SW 1271 (cell line): Measurements from ENCODE around the gene C1orf210.

Experiments used
- DNase-seq, 2 experiments: peaks; one replicate each; lab custom pipeline; 2025; lab: John Stamatoyannopoulos, UW

The C1orf210 gene

DNA sequence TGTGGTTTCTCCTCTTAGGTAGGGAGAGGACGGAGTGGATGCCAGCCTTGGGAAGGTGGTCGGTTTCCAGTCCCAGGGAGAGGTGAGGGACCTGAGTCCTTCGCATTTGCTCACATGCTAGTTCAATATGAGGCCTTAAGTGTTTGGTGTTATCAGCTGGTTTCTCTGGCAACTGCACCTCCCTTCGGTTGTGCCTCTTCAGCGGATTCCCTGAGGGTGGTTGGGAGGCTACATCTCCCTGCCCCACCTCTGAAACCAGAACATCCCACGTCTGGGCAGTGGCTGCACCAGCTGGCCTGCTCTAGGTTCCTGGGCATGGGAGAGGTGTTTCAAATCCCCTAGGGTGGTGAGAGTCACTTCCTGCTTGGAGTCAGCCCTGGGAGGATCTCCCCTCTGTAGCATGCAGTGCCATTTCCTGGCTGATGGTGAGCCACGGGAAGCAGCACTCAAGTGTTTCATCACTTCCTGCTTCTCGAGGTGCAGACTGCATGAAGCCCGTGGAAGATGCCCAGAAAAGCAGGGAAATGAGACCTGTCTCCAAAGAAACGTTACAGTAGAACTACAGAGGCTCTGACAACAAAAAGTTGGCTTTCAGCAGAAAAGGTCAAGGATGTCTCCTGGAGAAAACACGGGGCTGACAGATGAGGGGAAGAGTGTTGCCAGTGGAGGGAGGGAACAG is 11.1 kb downstream of the C1orf210 start:
- DNase-seq = peak in 1 of 2 experiments; percentile 16

DNA sequence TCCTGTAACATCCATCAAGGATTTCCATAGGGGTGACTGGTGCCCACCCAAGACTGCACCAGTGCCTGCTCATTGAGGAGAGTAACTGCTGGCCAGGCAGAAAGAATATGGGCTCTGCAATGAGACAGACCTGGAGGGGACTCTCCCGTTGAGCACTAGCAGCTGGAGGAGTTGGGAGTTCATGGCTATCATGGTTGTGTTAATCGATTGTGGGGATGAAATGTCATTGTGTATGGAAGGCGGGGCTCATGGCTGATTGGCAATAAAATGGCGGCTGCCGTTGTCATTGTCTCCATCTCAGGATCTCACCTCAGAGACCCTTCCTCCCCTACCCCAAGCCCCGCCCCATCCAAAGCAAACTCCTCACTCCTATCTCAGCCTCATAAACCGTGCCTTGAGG is 11.7 kb downstream of the C1orf210 start:
- no peak for DNase-seq

DNA sequence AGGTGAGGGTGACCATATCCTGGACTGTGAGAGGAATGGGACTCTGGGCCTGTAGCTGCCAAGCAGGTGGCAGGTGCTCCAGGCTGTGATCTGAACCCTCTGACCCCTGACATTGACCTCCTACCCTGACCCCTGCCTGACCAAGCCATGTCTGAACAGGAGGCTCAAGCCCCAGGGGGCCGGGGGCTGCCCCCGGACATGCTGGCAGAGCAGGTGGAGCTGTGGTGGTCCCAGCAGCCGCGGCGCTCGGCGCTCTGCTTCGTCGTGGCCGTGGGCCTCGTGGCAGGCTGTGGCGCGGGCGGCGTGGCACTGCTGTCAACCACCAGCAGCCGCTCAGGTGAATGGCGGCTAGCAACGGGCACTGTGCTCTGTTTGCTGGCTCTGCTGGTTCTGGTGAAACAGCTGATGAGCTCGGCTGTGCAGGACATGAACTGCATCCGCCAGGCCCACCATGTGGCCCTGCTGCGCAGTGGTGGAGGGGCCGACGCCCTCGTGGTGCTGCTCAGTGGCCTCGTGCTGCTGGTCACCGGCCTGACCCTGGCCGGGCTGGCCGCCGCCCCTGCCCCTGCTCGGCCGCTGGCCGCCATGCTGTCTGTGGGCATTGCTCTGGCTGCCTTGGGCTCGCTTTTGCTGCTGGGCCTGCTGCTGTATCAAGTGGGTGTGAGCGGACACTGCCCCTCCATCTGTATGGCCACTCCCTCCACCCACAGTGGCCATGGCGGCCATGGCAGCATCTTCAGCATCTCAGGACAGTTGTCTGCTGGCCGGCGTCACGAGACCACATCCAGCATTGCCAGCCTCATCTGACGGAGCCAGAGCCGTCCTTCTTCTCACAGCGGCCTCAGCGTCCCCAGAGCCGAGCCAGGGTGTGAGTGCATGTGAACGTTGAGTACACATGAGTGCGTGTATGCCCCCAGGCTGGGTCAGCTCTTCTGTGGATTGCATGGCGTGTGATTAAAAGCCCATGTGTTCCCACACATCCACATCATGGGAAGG is 12.5 kb downstream of the C1orf210 start:
- DNase-seq = no peak

DNA sequence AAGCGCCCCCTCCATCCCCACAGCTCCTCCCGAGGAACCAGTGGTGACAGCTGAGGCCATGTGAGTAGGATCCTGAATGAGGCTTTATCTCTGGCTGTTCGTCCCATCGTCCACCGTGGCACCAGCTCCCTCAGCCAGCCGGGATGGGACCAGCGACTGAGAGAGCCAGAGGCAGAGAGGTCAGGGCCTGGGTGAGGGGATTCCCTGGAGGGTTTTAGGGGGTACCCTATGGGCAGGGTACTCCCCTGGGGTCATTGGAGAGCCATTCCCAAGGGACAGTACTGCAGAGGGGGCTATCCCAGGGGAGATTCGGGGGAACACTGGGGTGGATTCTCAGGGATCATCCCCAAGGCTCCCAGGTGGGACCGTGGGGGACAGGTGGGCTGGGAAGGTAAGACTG is 13.2 kb downstream of the C1orf210 start:
- DNase-seq = no peak

DNA sequence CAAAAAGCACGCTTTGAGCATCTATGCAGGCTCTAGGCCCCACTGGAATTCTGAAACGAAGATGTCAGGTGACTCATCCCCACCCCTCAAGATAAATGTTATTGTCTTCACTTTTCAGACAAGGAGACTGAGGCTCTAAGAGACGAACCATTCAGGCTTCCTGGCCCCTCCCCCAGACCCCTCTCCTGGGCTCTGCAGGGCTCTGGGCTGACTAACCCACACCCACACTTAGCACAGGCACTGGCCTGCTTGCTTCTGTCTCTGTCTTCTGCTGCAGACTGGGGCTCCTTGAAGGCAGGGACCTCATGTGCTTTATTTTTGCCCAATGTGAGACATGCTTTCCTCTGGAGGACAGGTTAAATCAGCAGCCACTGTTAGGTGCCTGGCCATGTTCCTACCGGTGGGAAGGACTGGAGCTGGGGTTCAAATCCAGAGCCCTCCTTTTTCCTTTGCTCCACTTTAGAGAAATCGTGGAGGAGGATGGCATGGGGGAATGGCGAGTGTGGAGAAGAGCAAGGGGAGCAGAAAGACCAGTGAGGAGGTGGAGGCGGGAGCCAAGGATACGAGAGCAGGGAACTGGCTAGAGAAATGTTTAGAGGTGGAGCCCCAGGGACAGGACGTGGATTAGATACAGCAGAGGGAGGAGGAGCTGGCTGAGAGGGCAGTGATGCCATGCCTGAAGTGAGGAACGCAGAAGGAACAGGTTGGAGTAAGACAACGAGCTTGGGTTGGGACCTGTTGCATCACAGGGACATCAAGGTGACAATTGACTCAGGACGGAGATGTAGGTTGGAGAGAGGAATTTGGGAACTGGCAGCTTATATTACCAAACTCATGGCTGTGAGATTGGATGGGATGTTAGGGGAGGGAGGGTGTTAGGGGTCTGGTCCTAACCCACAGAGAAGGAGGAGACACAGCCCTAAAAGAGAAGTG is 13.9 kb downstream of the C1orf210 start:
- DNase-seq = no peak

DNA sequence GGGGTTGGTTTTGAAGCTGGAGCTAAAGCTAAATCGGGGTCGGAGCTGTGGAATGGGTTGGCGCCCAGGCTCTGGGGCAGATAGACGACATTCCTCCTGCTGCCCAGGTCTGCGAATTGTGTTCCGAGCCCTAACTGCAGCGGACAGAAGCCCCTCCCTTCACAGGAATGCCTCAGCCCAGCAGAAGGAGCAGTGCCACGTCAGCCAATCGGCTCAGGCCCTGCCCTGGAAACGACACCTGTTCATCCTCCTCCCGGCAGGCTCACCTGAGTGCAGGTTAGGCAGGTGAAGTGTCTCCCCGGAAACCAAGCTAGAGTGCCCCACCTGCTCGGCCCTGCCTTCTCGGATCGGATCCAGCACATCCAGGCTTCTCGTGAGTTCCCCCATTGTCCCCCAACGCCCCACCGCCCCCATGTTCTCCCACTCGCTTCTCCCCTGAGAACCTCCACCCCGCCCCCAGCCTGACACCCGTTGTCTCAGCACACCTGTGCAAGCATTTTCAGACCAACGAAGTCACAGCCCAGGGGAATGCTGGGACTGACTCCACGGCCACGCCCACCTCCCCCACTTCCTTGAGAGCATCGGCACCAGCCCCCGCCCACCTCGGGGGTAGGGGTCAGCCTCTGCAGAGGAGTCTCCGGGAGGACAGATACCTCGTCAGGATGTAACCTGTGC is 14.8 kb downstream of the C1orf210 start:
- DNase-seq = no peak

DNA sequence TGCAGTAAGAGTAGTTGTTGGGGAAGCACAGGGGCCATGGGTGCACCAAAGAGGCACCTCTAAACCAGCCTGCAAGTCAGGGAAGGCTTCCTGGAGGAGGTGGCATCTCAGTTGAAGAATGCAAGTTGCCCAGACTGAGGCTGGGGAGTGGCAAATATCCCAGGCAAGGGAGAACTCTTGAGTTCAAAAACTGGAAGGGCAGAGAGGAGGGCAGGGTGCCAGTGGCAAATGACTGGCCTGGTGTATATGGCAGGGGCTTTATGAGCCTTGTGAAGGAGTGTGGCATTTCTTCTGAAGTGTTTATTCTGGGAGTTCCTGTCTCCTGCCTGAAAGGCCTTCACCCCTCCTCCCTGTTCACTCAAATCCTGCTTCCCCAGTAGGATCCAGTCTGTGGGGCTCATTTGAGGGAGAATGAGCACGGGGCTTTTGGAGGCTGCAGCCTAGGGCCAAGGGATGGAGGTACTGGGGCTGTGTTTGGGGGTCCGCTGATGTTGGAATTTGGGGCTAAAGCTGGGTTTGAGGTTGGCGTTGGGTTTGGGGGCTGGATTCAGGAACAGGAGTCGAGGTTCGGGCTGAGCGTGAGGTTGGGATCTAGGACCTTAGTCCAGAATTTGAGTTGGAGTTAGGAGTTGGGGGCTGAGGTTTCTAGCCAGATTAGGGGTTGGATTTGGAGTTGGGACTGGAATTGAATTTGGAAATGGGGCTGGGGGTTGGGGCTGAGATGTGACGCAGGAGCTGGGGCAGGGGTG is 15.6 kb downstream of the C1orf210 start, which contains the start of gene TMEM125:
Gene TMEM125, plus strand, starts transcription at position 357 of the 749 bp plus-strand sequence. CDS start 2,740 bp downstream, outside the sequence.
- no peak for DNase-seq

DNA sequence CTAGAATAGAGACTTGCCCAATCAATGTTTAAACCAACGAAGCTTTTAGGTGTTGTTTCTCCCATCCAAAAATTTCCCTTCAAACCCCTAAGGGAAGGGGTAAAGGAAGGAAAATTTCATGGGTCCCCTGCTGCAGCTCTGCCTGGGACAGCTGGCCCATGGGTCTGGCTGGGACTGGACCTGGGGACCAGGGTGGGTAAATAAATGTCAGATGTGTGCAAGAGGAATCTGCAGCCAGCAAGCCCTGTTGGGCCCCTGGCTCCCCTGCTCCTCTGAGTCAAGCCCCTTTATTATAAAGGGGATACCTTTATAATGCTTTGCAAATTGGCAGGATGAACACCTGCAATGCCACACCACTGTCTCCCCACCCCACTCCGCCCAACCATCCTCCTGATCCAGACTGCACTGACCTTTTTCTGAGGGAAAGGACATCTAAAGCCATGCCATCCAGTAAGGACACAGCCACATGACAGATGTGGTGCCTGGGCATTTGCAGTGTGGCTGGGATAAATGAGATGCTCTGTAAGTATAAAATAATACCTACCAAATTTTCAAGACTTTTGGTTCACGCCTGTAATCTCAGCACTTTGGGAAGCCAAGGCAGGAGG is 17.5 kb downstream of the C1orf210 start:
- DNase-seq = no peak

DNA sequence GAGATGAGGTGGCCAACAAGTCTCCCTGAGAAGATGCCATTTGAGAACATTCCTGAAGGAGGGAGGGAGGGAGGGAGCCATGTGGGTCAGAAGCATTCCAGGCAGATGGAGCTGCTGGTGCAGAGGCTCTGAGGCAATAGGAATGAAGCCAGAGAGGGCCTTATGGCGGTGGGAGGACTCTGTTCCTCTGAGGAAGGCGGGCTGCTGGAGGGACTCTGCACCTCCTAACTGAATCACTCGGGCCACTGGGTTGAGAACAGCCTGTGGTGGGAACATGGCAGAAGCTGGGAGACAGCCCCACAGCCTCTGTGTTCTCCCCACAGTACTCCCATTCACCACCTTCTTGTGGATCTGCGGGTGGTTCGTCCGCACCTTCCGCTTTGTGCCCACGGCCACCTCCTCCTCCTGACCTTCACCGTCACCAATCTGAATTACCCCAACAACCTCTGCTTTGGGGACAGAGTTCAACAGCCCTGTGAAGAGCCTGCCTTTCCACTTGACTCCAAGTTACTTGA is 18.0 kb downstream of the C1orf210 start:
- DNase-seq = no peak

DNA sequence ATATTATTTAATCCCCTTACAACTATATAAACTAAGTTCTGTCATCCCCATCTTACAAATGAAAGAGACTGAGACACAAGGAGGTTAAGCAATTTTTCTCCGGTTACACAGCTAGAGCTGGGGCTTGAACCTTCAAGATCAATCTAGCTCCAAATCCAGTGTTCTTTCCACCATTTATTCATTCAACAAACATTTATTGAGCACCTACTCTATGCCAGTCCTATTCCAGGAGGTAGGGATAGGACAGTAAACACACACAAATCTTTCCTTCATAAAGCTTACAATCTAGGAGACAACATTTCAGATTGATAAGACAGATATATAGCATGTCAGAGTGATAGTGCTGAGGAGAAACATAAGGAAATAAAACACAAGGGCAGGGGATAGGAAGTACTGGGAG is 18.5 kb downstream of the C1orf210 start:
- DNase-seq = no peak

DNA sequence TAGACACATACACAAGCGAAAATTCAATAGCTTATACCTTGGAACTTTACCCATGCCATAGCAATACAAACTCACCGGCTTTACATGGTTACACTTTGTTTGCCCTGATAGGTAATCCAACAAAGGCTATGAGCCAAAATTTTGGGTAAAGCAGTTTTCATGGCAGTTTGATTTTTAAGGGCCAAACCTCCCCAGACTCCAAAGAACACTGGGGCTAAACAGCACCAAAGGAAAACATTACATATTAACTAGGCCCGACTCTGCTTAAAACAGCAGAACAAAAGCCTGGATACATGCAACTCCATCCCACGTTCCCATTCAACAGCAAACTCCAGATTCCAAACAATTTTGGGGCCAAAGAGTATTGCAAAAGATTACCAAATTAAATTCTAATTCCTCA is 19.9 kb downstream of the C1orf210 start:
- DNase-seq = no peak

DNA sequence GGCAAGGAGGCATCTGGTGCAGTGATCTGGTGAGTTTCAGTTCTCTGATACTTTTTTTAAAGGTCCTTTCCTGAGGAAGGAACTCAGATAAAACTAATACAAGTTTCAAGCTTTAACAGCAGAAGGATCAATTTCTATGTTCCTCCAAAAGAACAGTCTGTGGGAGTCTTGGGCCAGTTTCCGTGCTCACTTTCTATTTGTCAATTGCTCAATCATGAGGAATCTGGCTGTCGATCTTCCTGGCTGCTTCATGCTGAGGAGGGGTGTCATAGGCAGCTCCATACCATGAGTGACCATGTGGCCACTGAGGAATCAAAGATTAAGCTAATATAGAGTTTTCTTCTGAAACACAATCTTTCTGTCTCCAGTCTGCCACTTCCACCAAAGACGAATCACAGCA is 27.0 kb downstream of the C1orf210 start:
- no peak for DNase-seq

DNA sequence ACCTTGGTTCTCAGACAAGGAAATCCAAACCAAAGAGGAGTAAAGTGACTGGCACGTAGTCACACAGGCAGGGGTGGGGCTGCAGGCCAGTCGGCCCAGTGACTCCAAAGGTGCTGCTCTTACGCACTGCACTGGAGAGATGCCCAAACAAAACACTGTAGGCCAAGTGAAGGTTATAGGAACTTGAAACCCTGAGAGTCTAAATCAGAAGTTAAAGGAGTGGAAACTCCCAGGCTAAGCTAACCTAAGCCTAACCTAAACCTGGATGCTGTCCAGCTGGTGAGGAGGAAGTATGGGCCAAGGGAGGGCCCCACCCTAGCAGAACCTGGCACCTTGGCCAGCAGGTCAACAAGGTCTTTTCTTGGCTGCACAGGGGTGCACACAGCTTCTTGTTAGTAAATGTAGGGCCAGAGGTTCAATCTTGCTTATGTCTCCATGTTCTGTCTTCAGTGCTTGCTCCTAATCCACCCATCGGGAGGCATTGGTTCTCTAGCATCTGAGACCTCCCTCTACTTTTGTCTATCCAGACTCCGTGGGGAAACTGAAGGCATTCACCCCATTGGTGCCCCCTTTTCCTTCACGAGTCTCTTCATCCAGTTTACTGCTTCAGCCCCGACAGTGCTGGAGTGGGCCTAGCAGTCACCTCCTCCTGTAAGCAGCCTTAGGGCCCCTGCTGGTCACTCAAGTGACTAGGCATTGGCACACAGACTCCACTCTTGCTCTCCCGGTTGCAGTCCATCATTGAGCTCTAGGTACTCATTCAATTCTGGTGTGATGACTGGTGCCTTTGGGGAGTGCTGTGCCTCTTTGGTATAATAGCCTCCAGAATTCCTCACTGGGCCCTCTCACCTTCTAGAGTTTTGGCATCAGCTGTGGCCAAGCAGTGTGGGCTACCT is 28.5 kb downstream of the C1orf210 start:
- no peak for DNase-seq

DNA sequence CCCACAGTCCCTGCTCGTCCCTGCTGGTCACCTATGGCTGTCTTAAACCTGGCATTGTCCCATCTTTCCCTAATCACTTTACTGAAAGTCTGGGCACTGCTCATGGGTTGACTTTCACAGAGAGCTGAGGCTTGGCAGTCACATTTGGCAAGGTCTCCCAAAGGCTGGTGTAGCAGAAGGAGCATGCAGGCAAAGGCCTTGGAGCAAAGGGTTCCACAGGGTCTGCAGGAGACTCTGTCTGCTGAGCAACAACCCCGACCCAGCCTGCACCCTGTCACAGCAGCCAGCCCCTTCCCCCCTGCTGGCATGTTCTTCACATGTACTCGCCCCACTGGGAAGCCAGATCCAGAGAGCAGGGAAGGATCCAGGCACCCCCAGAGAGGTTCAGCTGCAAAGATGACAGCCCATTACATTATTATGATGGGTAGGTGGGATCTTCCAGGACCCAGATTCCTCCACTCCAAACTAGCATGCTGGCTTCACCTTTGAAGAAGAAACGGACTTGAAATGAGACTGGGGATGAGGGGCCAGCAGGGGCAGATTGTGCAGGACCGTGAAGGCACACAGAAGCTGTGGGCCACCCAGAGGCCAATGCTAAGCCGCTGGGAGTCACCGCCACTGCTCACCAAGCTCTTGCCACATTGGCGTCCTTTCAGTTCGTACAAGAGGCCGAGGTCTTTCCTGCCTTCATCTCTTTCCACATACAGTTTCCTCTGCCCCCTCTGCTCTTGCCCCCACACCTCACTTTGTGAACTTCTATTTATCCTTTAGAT is 29.8 kb downstream of the C1orf210 start:
- DNase-seq = no peak

DNA sequence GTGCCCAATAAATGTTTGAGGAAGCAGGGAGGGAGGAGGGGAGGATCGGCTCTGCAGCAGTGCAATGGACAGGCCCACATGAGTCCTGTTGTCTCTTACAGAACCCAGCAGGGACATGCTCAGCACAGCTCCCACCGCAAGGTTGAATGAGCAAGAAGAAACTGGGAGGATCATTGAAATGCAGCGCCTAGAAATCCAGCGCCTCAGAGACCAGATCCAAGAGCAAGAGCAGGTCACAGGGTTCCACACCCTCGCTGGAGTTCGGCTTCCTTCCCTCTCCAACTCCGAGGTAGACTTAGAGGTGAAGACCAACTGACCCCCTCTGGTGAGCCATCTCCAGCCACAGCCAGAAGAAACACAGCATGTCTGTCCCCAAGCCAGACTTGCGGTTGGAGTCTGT is 31.5 kb downstream of the C1orf210 start:
- DNase-seq = no peak

DNA sequence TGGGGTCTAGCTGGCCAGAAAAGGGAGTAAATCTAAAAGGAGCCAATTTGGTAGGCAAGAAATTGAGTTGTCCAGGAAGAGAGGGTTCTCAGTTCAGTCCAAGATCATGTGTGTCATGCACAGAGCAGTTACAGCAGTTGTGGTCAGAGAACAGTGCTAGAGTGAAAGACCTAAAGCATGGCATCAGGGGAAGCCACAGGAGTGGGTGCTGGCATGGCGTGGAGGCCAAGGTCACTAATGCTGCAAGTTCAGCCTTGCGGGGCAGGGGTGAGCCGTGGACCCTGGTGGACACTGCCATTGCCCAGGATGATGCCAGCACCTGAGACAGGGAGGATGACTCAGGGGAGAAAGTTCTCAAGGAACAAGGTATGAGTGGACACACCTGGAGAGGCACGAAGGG is 32.2 kb downstream of the C1orf210 start:
- DNase-seq = no peak

DNA sequence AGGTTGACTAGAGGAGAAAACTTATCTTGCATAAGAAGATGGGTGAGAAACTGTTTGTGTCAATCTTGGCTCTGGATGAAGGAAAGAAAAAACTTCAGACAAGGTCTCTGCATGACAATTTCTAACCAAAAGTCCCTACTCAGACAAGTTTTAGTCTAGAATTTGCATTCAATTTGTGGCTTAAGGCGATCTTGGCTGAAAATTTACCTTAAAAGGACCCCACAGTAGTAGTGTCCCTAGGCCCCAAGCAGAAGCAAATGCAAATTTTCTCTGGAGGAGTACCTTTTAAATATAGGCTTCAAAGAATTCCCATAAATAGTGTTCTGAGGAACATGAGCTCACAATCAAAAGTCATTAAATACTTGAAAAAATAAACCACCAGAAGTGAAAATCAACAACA is 33.2 kb downstream of the C1orf210 start:
- DNase-seq = no peak

DNA sequence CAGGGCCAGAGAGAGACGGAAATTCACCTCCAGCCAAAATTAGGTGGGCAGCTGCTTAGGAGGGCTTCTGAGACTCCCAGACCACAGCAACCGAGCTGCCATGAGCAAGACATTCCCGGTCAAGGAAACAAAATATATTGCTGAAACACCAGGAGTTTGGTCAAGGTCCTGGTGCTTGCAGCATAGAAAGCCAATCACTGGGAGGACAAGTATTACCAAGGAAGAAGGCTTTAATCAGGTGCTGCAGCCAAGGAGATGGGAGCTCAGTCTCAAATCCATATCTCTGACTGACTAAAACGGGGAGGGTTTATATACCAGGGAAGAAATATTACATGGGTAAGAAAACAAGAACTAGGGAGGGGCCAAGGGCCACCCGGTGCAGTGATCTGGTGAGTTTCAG is 34.4 kb downstream of the C1orf210 start:
- no peak for DNase-seq
